Body of pancreas (tissue), 4 donors: ENCODE measurements around the gene GAK.

Experiments used
- CTCF ChIP-seq, 7 experiments: fragments of 450-650 bp in 4 of 7; fragments of 200-600 bp in 3 of 7; sonication (generic) in 3 of 7; IDR thresholded peaks; one replicate each; pipeline ENCODE4 v1.5.1; 2016 to 2019; ENCODE audit warnings: antibody characterized with exemption in 7 of 7
- POLR2A ChIP-seq, 3 donors: fragments of 450-650 bp; IDR thresholded peaks; one replicate each; pipeline ENCODE4 v1.6.1; 2016; ENCODE audit warnings: antibody characterized with exemption in 3 of 3, mild to moderate bottlenecking in 2 of 3

DNA sequence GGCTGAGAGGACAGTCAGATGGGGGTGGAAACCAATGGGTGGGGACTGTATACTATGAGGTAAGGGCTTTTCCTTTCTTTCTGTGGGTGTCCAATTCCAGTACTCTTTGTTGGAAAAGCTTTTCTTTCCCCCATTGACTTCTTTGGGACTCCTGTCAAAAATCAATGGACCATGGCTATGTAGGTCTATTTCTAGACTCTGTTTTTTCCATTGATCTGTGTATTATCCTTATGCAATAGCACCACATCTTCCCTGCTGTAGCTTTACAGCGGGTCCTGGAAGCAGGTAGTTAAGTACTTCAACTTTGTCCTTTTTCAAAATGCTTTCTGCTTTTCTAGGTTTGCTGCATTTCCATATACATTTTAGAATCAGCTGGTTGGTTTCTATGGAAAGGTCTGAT is 94.3 kb downstream of the GAK start:
- TF ChIP-seq CTCF (IDR thresholded peaks at IDR 0.05) = no peak
- no peak for TF ChIP-seq POLR2A (IDR thresholded peaks at IDR 0.05)
